A673 (cell line): ENCODE results near the gene DNM2. TPM values are rescaled to one million over a fixed set of nuclear protein-coding genes. Genes with fewer than 3 reads are reported as not detected.

Source experiments
- BruUV-seq: library from RNA; stranded (reverse); fragments of 400-500 nt; replicated peaks from 2 replicates; lab custom pipeline; 2021; lab: Mats Ljungman, UMichigan
- CTCF ChIA-PET: fragments of 300-600 bp; sonication (Branson Sonifier 250); formaldehyde crosslinking; loops from one replicate; lab custom pipeline; 2022; ENCODE audit warnings: antibody characterized with exemption; lab: Charles Lee
- POLR2A ChIA-PET: fragments of 300-600 bp; sonication (Branson Sonifier 250); formaldehyde crosslinking; loops from one replicate; lab custom pipeline; 2022; ENCODE audit warnings: antibody characterized with exemption; ENCODE audit not compliant: low non-redundant PET; lab: Charles Lee
- DNase-seq: peaks from one replicate; pipeline ENCODE4 v3.0.0-alpha.2; 2015; ENCODE audit warnings: low spot score
- H3K27ac ChIP-seq: fragments of 200-600 bp; sonication (generic); 2 replicates; pipeline ENCODE4 v1.5.1; 2016; ENCODE audit warnings: mixed run types, low read depth, mild to moderate bottlenecking, mixed read lengths, antibody characterized with exemption, low read length; ENCODE audit not compliant: poor library complexity, severe bottlenecking
- H3K27me3 ChIP-seq: fragments of 200-600 bp; sonication (generic); replicated peaks from 2 replicates; pipeline ENCODE4 v1.6.1; 2017; ENCODE audit warnings: mixed run types, low read depth, mild to moderate bottlenecking, mixed read lengths, antibody characterized with exemption, low read length; ENCODE audit not compliant: insufficient read depth, poor library complexity
- H3K36me3 ChIP-seq: fragments of 200-600 bp; sonication (generic); 2 replicates; pipeline ENCODE4 v1.6.1; 2016; ENCODE audit warnings: mixed run types, mild to moderate bottlenecking, mixed read lengths, antibody characterized with exemption, low read length; ENCODE audit not compliant: insufficient read depth, poor library complexity, severe bottlenecking
- H3K4me1 ChIP-seq: fragments of 200-600 bp; sonication (generic); 2 replicates; pipeline ENCODE4 v1.6.1; 2017; ENCODE audit warnings: mixed run types, mild to moderate bottlenecking, mixed read lengths, antibody characterized with exemption, low read length; ENCODE audit not compliant: insufficient read depth, poor library complexity, severe bottlenecking
- H3K4me3 ChIP-seq: fragments of 200-600 bp; sonication (generic); 2 replicates; pipeline ENCODE4 v1.5.1; 2016; ENCODE audit warnings: low read depth, mixed run types, mild to moderate bottlenecking, mixed read lengths, low read length; ENCODE audit not compliant: poor library complexity, severe bottlenecking
- H3K9me3 ChIP-seq: fragments of 200-600 bp; sonication (generic); 2 replicates; pipeline ENCODE4 v1.6.1; 2016; ENCODE audit warnings: mixed run types, low read depth, mild to moderate bottlenecking, mixed read lengths, antibody characterized with exemption, low read length; ENCODE audit not compliant: poor library complexity, severe bottlenecking
- EZH2 ChIP-seq: fragments of 200-600 bp; sonication (generic); IDR thresholded peaks from 2 replicates; pipeline ENCODE4 v1.6.1; 2017; ENCODE audit warnings: borderline replicate concordance, low read depth, mild to moderate bottlenecking, mixed read lengths, antibody characterized with exemption, low read length; ENCODE audit not compliant: poor library complexity, severe bottlenecking
- intact Hi-C: fragments of 100-400 bp; cut with micrococcal nuclease; formaldehyde crosslinking; loops from one replicate; pipeline ENCODE4 v1.10.0; 2022; ENCODE audit not compliant: unreplicated experiment
- total RNA-seq: library from RNA; stranded (reverse); gene quantifications from 2 replicates; pipeline ENCODE4 v1.2.3, GENCODE V29; 2021
- TF ChIP-seq, protein P1 (sequence below): fragments of 300-800, 200-600 bp; sonication (generic); conservative IDR thresholded peaks from 2 replicates; pipeline ENCODE4 v1.5.1; 2017; ENCODE audit warnings: low read depth, mild to moderate bottlenecking, antibody characterized with exemption, low read length, moderate library complexity, mixed read lengths

Gene DNM2
- total RNA-seq, 1 experiment from 2014 or later, result 143 TPM

DNA sequence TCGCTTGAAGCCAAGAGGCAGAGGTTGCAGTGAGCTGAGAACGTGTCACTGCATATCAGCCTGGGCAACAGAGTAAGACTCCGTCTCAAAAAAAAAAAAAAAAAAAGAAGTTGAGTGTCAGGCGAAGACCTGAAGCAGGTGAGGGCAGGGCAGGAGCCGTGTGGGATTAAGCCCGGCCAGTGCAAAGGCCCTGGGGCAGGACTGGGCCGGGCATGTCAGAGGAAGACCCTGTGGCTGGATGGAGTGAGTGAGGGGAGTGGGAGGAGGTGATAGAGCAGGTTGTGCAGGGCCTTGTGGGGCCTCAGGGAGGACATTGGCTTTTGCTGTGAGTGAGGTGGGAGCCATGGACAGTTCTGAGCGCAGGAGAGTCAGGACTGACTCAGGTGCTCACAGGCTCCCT, 70.3 kb downstream of the DNM2 start:
- Histone ChIP-seq H3K27me3 (no peaks in the 10 kb centered on the region), H3K9me3 (no peaks in the 10 kb centered on the region), H3K36me3 (peaks cover 30% of the 10 kb centered on the region), H3K4me1 (no peaks in the 10 kb centered on the region), H3K4me3 (no peak overlapping the region), H3K27ac (no peak overlapping the region)
- BruUV-seq, result no TSS peak
- TF ChIP-seq, protein P1, sequence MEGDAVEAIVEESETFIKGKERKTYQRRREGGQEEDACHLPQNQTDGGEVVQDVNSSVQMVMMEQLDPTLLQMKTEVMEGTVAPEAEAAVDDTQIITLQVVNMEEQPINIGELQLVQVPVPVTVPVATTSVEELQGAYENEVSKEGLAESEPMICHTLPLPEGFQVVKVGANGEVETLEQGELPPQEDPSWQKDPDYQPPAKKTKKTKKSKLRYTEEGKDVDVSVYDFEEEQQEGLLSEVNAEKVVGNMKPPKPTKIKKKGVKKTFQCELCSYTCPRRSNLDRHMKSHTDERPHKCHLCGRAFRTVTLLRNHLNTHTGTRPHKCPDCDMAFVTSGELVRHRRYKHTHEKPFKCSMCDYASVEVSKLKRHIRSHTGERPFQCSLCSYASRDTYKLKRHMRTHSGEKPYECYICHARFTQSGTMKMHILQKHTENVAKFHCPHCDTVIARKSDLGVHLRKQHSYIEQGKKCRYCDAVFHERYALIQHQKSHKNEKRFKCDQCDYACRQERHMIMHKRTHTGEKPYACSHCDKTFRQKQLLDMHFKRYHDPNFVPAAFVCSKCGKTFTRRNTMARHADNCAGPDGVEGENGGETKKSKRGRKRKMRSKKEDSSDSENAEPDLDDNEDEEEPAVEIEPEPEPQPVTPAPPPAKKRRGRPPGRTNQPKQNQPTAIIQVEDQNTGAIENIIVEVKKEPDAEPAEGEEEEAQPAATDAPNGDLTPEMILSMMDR, result no peak
- no peak for TF ChIP-seq EZH2
- CTCF ChIA-PET, result no interaction called here
- POLR2A ChIA-PET, result no interaction called here
- no peak for DNase-seq
- intact Hi-C loops, result no loop called here

DNA sequence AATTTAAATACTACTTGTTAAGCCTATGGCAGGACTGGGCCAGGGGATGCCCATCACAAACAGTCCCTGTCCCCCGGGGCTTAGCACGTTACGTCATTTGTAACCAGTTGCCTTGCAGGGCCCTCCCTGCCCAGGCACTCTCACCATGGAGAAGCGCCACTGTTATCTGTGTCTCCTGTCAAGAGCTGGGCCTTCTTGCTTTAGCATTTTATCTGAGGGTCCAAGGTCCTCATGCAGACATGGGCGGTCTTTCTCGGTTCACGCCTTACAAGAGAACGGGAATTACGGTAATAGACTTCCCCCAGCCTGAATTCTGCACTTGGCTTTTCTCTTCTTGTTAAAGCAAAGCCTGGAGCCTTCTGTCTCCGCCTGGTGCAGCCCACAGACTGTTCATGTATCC, 72.0 kb downstream of the DNM2 start:
- Histone ChIP-seq H3K27me3 (no peaks in the 10 kb centered on the region), H3K4me1 (no peaks in the 10 kb centered on the region), H3K27ac (no peak overlapping the region), H3K4me3 (no peak overlapping the region), H3K9me3 (no peaks in the 10 kb centered on the region), H3K36me3 (peaks cover 34% of the 10 kb centered on the region)
- intact Hi-C loops, result no loop called here
- no peak for DNase-seq
- no TSS peak for BruUV-seq
- POLR2A ChIA-PET, result no interaction called here
- TF ChIP-seq EZH2, result no peak
- TF ChIP-seq, protein P1, result no peak
- CTCF ChIA-PET, result no interaction called here

DNA sequence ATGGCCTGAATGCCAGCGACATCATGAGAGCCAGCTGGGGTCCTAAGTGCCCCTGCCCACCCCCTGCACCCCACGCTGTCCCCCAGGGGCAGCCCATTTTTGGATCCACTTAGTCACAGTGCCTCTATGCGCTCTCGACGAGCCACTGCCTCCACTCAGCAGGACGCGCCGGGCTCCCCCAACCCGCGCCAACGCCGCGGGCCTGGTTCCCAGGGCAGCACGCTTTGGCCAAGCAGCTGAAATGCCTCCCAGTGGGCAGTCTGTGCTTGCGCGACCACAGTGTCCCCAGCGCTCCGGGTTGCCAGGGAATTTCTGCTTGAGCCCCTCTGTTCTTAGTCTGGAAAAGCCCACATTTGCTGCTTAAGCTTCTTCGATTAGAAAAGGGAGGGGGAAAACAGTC, 78.8 kb downstream of the DNM2 start:
- TF ChIP-seq, protein P1, result no peak
- TF ChIP-seq EZH2, result no peak
- peaks cover 27% of the 10 kb centered on the region for H3K36me3 ChIP-seq
- no TSS peak for BruUV-seq
- no peaks in the 10 kb centered on the region for H3K27me3 ChIP-seq
- no peak for DNase-seq
- no peak overlapping the region for H3K27ac ChIP-seq
- CTCF ChIA-PET, result no interaction called here
- POLR2A ChIA-PET, result no interaction called here
- H3K4me1 ChIP-seq, result no peaks in the 10 kb centered on the region
- no peak overlapping the region for H3K4me3 ChIP-seq
- intact Hi-C loops, result no loop called here
- H3K9me3 ChIP-seq, result no peaks in the 10 kb centered on the region
